Chondrocyte (in vitro differentiated cells): ENCODE measurements around the gene ACAD10. TPM values are rescaled to one million over a fixed set of nuclear protein-coding genes. Genes with fewer than 3 reads are reported as not detected.
A peak's percentile ranks its signal among the peaks of the same experiment; 100 is the strongest.

Experiments
- DNase-seq: peaks from one replicate; pipeline ENCODE4 v3.0.0; 2021; ENCODE audit warnings: mixed read lengths, low spot score
- H3K27ac Mint-ChIP-seq: one replicate; pipeline ENCODE4 v1.8.0; 2021; ENCODE audit warnings: mild to moderate bottlenecking, moderate library complexity, mixed read lengths; ENCODE audit not compliant: unreplicated experiment
- H3K27me3 Mint-ChIP-seq: 2 replicates; pipeline ENCODE4 v1.8.0; 2021; ENCODE audit warnings: low read depth, mixed read lengths
- H3K36me3 Mint-ChIP-seq: 2 replicates; pipeline ENCODE4 v1.8.0; 2021; ENCODE audit warnings: low read depth, mixed read lengths
- H3K4me1 Mint-ChIP-seq: 2 replicates; pipeline ENCODE4 v1.8.0; 2021; ENCODE audit warnings: low read depth, mild to moderate bottlenecking, mixed read lengths
- H3K4me3 Mint-ChIP-seq: one replicate; pipeline ENCODE4 v1.8.0; 2021; ENCODE audit warnings: mild to moderate bottlenecking, moderate library complexity, mixed read lengths; ENCODE audit not compliant: unreplicated experiment
- H3K9me3 Mint-ChIP-seq: 2 replicates; pipeline ENCODE4 v1.8.0; 2021; ENCODE audit warnings: low read depth, mixed read lengths
- CTCF ChIP-seq: fragments of 200-600 bp; sonication (generic); IDR thresholded peaks from 2 replicates; pipeline ENCODE4 v1.5.0; 2021; ENCODE audit warnings: antibody characterized with exemption, mild to moderate bottlenecking, moderate library complexity
- total RNA-seq: library from RNA; stranded (reverse); gene quantifications from 3 replicates; pipeline ENCODE4 v1.2.1, GENCODE V29; 2021

ACAD10 gene
- total RNA-seq, 1 donor from 2014 or later: 13.0 TPM

- H3K4me3 Mint-ChIP-seq: no peak overlapping the region
- no peak overlapping the region for H3K27ac Mint-ChIP-seq
- H3K4me1 Mint-ChIP-seq: peaks cover 7% of the 10 kb centered on the region
- H3K36me3 Mint-ChIP-seq: peaks cover 34% of the 10 kb centered on the region
- TF ChIP-seq CTCF: no peak
- no peaks in the 10 kb centered on the region for H3K27me3 Mint-ChIP-seq
- DNase-seq: no peak
- no peaks in the 10 kb centered on the region for H3K9me3 Mint-ChIP-seq
Observed at GRCh38 chr12:111784953-111785352, 99.1 kb downstream of the ACAD10 start.

GRCh38 chr12:111785651-111786050, 99.8 kb downstream of the ACAD10 start:
- Mint-ChIP-seq H3K9me3 (no peaks in the 10 kb centered on the region), H3K36me3 (peaks cover 32% of the 10 kb centered on the region)

GRCh38 chr12:111788178-111788654, 102.4 kb downstream of the ACAD10 start:
- Mint-ChIP-seq H3K4me3 (no peak overlapping the region), H3K36me3 (peaks cover 35% of the 10 kb centered on the region), H3K27me3 (no peaks in the 10 kb centered on the region), H3K27ac (peak overlapping the region; percentile 27), H3K9me3 (no peaks in the 10 kb centered on the region), H3K4me1 (peaks cover 7% of the 10 kb centered on the region)
- TF ChIP-seq CTCF: peak; percentile 63
- DNase-seq: no peak

More at GRCh38 chr12:111785651-111786050, 99.8 kb downstream of the ACAD10 start:
- no peak for TF ChIP-seq CTCF
- H3K27me3 Mint-ChIP-seq: no peaks in the 10 kb centered on the region
- no peak overlapping the region for H3K27ac Mint-ChIP-seq
- no peak overlapping the region for H3K4me3 Mint-ChIP-seq
- DNase-seq: no peak
- H3K4me1 Mint-ChIP-seq: peaks cover 7% of the 10 kb centered on the region

GRCh38 chr12:111789779-111790178, 103.9 kb downstream of the ACAD10 start:
- H3K27ac Mint-ChIP-seq: no peak overlapping the region

GRCh38 chr12:111791507-111791906, 105.7 kb downstream of the ACAD10 start:
- TF ChIP-seq CTCF: no peak
- Mint-ChIP-seq H3K27ac (no peak overlapping the region), H3K4me1 (peaks cover 7% of the 10 kb centered on the region), H3K9me3 (no peaks in the 10 kb centered on the region), H3K27me3 (no peaks in the 10 kb centered on the region), H3K4me3 (no peak overlapping the region), H3K36me3 (peaks cover 24% of the 10 kb centered on the region)
- DNase-seq: no peak

More at GRCh38 chr12:111789779-111790178, 103.9 kb downstream of the ACAD10 start:
- Mint-ChIP-seq H3K27me3 (no peaks in the 10 kb centered on the region), H3K36me3 (peaks cover 36% of the 10 kb centered on the region), H3K9me3 (no peaks in the 10 kb centered on the region), H3K4me3 (no peak overlapping the region), H3K4me1 (peaks cover 7% of the 10 kb centered on the region)
- TF ChIP-seq CTCF: no peak
- no peak for DNase-seq
